Uterus (tissue), 2 donors: ENCODE measurements around the gene CDH22.

ENCODE experiments used
- CTCF ChIP-seq, 4 experiments: fragments of 200-600 bp in 2 of 4; fragments of 450-650 bp in 2 of 4; sonication (generic) in 2 of 4; IDR thresholded peaks; one replicate each; pipeline ENCODE4 v1.5.1; 2016 to 2019; ENCODE audit warnings: antibody characterized with exemption in 4 of 4, mild to moderate bottlenecking in 2 of 4, moderate library complexity in 1 of 4
- POLR2A ChIP-seq, 2 donors: fragments of 450-650 bp; IDR thresholded peaks; one replicate each; pipeline ENCODE4 v1.6.1; 2016; ENCODE audit warnings: antibody characterized with exemption in 2 of 2, mild to moderate bottlenecking in 1 of 2, moderate library complexity in 1 of 2

- no peak for TF ChIP-seq CTCF (IDR thresholded peaks at IDR 0.05)
- TF ChIP-seq POLR2A (IDR thresholded peaks at IDR 0.05): no peak
These were observed 129.4 kb downstream of the CDH22 start for GRCh38 chr20:46178891-46179290.
